GM12891 (cell line): ENCODE measurements around the gene MMP23B.

Experiments used
- PAX5 ChIP-seq: IDR thresholded peaks from 2 replicates; pipeline ENCODE4 v1.6.1; 2011; ENCODE audit warnings: low read length, moderate library complexity, mild to moderate bottlenecking; ENCODE audit not compliant: insufficient read depth, severe bottlenecking
- POLR2A ChIP-seq: IDR thresholded peaks from 2 replicates; pipeline ENCODE4 v1.6.1; 2011; ENCODE audit warnings: low read depth, low read length, control low read depth
- POLR2AphosphoS5 ChIP-seq: IDR thresholded peaks from 2 replicates; pipeline ENCODE4 v1.6.1; 2011; ENCODE audit warnings: low read depth, low read length, control low read depth

GRCh38 chr1:1591452-1591851, 40.5 kb upstream of the MMP23B start:
- no peak for TF ChIP-seq POLR2AphosphoS5
- TF ChIP-seq PAX5: no peak
- no peak for TF ChIP-seq POLR2A
